Breast epithelium (tissue), 3 donors: ENCODE data around the gene PRDM16.

Experiments
- POLR2A ChIP-seq: fragments of 450-650 bp; IDR thresholded peaks from one replicate; pipeline ENCODE4 v1.6.1; 2016; ENCODE audit warnings: antibody characterized with exemption, mild to moderate bottlenecking, moderate library complexity
- TF ChIP-seq, protein P1 (sequence below), 3 donors: fragments of 450-650 bp; IDR thresholded peaks; one replicate each; pipeline ENCODE4 v1.5.1; 2016 to 2017; ENCODE audit warnings: antibody characterized with exemption in 3 of 3, mild to moderate bottlenecking in 3 of 3, moderate library complexity in 3 of 3

DNA sequence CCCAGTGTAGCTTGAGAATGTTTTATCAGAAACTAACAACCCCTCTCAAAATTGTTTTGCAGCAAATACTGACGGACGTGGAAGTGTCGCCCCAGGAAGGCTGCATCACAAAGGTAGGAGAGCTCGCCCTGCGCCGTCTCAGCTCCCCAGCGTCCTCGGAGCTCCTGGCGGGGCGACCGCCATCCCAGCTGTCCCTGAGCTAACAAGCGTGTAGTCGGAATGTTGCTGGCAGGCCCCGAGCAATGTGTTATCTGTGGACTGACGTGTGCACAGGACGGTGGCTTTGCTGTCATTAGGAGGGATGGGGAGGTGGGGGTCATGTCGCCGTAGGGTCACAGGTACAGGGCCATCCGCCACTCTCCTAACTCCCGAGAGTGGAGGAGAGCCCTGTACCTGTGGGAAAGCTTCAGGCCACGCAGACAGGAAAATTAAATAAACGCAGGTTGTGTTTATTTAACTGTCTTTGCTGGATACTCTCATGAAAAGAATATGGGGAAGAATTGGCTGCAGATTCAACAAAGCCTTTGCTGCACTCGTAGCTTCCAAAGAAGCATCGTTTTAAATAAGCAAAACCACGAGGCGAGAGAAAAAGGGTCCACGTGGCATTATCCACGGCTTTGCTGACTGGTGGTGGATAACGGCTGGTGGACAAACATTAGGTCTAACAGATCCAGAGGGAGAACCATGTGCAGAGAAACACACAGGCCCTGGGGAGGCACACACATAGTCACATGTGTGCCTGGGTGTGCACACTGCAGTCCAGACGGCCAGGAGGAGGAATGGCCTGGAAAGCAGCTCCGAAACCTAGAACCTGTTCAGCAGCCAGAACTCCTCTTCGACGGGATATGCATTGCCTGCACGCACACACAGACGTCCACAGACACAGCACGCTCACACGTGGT, 175.3 kb downstream of the PRDM16 start:
- TF ChIP-seq, protein P1, sequence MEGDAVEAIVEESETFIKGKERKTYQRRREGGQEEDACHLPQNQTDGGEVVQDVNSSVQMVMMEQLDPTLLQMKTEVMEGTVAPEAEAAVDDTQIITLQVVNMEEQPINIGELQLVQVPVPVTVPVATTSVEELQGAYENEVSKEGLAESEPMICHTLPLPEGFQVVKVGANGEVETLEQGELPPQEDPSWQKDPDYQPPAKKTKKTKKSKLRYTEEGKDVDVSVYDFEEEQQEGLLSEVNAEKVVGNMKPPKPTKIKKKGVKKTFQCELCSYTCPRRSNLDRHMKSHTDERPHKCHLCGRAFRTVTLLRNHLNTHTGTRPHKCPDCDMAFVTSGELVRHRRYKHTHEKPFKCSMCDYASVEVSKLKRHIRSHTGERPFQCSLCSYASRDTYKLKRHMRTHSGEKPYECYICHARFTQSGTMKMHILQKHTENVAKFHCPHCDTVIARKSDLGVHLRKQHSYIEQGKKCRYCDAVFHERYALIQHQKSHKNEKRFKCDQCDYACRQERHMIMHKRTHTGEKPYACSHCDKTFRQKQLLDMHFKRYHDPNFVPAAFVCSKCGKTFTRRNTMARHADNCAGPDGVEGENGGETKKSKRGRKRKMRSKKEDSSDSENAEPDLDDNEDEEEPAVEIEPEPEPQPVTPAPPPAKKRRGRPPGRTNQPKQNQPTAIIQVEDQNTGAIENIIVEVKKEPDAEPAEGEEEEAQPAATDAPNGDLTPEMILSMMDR (IDR thresholded peaks at IDR 0.05), result no peak
- TF ChIP-seq POLR2A, result no peak
